Left forelimb (tissue), 1 donor: Measurements from ENCODE around the gene ZFP36L1.

Source experiments
- DNase-seq: peaks from one replicate; pipeline ENCODE4 v3.0.0-alpha.2; 2018; ENCODE audit warnings: low spot score

Gene ZFP36L1

GRCh38 chr14:68795597-68796417 lies 2.9 kb upstream of the ZFP36L1 start:
- peak; percentile 90 for DNase-seq

GRCh38 chr14:68794851-68795596 lies 2.2 kb upstream of the ZFP36L1 start:
- peak; percentile 87 for DNase-seq

- peak; percentile 91 for DNase-seq
These were observed 1.4 kb upstream of the ZFP36L1 start for GRCh38 chr14:68794130-68794850.

GRCh38 chr14:68793734-68794129 lies 865 bp upstream of the ZFP36L1 start:
- DNase-seq: no peak

DNA sequence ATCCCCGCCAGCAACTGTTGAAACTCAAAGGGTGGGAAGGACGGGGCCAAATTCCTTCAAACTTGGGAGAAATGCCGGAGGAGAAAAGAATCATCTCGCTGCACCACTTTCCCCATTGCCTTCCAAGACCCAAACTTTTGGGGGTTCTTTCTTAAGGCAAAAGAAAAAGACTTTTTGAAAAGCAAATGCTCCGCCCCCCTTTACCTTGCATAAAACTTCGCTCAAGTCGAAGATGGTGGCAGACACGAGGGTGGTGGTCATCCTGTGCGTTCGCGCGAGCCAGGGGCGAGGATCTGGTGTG lies 239 bp downstream of the ZFP36L1 start:
- DNase-seq: no peak

DNA sequence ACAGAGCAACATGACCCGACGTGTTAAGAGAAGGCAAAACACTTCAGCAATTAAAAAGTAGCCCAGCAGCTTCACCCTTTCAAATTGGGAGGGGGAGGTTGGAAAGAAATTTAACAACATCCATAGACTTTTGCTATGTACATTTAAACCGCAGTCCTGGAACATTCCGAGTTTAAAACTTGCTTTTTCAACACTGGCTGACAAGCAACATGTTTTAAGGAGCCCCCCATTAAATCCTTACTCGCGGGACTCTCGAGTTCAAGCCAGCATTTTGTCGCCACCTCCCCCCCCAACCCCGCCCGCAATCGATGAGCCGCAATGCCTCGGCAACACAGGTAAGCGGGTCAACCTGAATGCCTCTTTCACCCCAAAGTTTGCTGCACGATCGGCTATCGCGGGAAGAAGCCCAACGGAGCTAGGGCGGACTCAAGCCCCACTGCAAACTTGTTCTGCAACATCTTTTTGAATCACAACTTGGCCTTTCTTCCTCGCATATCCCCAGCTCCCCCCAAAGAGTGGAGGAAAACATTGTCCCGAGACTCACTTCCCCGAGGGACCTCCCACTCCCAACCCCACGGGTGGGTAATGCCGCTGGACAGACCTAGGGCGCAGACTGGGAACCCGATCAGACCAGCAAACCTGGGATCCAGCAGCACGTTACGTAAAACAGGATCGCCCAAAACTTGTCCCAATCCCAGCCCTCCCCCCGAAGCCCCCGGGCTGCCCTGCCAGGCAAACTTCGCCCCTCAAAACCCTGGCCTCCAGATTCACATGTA lies 777 bp downstream of the ZFP36L1 start:
- peak; percentile 76 for DNase-seq

DNA sequence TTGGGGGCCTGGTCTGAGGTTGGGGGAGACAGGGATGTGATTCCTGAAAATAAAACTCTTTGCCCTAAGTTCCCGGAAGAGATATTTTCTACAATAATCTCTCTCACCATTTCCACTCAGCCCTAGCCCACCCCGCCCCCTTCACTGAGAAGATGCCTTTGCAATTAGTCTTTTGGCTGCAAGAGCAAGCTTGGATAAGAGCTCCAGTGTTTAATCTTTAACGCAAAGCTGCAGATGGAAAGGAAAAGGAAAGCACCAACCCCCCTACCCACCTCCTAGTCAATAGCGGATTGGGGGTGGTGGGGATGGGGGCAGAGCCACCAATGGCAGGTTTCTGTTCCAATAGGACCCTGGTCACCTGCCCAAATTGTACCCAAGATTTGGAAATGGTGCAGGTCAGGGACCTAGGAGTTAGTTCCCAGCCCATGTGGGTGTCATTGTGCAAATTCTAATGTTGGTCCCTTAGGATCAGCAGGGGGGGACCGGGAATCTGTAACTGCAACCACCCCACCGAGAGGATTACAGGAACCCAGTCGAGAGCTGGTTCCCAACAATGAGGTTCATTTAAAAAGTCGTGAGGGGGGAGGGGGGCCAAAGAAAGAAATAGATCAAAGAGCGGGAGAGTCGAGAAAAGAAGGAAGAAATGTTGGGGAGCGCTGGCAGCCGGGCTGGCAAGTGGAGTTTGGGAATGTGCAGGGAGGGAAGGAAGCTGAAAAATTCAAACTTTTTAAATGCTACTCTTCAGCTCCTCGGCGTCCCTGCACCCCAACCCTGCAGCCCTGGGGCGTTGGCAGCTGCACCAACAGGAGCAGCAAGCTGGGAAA lies 1.6 kb downstream of the ZFP36L1 start:
- DNase-seq: no peak

- DNase-seq: no peak
These were observed 2.2 kb downstream of the ZFP36L1 start for GRCh38 chr14:68790644-68791077.

- DNase-seq: no peak
These were observed 2.8 kb downstream of the ZFP36L1 start for GRCh38 chr14:68789821-68790643.

DNA sequence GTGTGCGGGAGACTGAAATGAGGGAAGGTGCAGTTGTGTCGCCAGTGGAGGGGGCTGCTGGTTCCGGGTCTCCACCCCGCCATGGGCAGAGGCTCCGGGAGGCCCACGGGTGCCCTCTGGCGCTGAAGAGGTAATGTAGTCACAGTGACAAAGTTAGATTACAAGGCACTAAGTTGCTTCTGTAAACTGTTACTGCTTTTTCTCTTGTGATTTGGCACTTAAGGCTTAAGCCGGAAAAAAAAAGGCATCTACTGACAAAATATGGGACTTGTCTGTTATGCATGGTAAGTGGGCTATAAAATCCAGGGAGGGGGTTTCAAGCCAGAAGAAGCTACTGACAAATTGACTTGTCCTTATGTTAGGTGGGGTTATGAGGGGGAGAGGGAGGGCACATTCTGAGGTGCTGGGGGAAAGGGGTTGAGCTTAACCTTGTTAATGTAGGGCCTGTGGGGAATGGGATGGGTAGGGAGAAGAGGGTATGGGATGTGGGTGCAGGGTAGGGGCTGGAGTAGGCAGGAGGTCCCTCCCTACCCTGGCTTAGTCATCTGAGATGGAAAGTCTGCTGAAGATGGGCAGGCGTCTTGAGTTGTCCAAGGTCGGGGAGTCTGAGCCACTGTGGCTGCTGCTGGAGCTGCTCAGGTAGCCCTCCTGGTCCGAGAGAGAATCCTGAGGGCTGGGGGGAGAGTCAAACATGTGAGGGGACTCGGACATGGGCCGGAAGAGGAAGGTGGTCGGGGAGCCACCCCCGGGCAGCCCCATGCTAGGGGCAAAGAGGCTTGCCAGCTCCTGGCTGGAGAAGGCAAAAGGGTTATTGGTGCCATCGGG lies 3.7 kb downstream of the ZFP36L1 start:
- peak; percentile 87 for DNase-seq

DNA sequence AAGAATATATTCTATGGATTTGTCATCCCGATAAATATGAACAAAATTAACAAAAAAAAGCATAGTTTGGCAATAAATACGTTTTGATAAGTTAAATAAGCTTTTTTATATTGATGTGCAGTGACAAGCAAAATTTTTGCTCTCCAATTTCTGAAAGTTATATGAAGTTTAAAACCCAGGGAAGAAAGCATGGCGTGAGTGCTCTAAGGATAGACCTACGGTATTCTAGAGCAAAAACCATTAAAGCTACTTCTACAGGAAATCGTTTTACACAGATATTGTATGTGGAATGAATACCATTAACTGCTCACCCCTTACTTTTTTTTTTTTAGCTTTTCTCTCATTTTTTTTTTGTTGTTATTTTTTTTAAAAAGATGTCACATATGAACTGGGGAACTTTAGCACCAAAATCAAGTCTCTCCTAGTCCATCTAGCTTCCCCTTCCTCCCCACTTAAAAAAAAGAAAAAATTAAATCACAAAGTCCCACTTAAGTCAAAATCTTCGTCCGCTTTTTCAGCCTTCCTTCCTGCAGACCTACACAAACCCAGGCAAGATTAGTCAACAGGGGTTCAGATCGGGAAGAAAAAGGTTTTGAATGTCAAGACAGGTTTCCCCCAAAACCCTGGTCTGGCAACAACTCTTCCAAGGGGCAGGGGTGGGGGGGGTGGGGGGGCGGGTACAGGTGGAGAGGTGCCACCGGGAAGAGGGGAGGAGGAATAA lies 4.4 kb downstream of the ZFP36L1 start:
- DNase-seq: no peak

GRCh38 chr14:68787092-68787992 lies 5.5 kb downstream of the ZFP36L1 start:
- no peak for DNase-seq

GRCh38 chr14:68786491-68787091 lies 6.3 kb downstream of the ZFP36L1 start:
- DNase-seq: no peak

GRCh38 chr14:68785534-68786490 lies 7.1 kb downstream of the ZFP36L1 start:
- DNase-seq: no peak

DNA sequence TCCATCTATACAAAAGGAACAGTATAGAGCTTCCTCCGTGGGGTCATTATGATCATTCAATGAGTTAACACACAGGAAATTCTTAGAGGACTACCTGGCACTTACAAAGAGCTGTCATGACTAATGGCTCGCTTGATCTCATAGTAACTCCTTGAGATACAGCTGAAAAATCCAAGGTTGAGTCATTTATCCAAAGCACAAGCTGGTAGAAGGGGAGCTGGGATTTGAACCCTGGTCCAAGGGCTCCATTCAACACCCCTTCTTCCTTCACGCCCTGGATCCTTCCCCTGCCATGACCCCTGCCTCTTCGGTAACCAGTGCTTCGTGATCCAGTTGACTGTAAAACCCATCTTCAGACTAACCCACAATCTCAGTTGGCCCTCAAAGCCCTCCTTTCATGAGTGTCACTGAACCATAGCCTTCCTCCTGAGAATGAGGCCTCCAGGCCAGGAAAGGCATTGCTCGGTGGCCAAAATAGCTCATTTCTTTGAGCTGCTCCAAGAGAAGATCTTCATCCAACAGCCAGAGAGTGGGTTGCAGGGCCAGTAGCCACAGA lies 7.8 kb downstream of the ZFP36L1 start:
- DNase-seq: no peak
